GM21825 (cell line): ENCODE measurements around the gene IFT81.

ENCODE experiments used
- ATAC-seq: cut with Tn5 transposase; IDR thresholded peaks from one replicate; pipeline ENCODE4 v1.9.1; 2021; ENCODE audit warnings: mild to moderate bottlenecking, moderate library complexity; ENCODE audit not compliant: unreplicated experiment

Gene IFT81

GRCh38 chr12:110157539-110157938, 33.4 kb downstream of the IFT81 start:
- no peak for ATAC-seq

DNA sequence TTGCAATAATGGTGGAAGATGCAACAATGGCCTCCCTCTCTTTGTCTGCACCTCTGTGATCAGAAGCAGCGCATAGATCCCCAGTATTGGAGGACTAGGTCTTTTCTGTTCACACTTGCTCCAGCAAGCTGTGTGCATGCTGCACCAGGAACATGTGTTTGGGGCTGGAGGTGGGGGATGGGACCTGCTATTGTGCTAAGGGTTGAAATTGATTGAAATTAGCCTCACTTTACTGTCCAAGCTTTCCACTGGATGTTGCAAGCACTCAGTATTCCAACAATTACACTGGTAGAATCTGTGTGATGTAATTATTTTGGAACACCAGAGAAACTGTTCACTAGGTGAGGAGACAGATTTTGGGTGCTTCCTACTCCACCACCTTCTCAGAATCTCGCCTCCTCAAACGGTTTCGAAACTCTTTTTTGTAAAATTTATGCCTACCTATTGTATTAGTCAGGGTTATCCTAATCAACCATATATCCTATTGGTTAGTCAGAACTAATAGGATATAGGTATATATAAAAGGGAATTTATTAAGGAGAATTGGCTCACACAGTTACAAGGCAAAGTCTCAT, 35.6 kb downstream of the IFT81 start:
- no peak for ATAC-seq

DNA sequence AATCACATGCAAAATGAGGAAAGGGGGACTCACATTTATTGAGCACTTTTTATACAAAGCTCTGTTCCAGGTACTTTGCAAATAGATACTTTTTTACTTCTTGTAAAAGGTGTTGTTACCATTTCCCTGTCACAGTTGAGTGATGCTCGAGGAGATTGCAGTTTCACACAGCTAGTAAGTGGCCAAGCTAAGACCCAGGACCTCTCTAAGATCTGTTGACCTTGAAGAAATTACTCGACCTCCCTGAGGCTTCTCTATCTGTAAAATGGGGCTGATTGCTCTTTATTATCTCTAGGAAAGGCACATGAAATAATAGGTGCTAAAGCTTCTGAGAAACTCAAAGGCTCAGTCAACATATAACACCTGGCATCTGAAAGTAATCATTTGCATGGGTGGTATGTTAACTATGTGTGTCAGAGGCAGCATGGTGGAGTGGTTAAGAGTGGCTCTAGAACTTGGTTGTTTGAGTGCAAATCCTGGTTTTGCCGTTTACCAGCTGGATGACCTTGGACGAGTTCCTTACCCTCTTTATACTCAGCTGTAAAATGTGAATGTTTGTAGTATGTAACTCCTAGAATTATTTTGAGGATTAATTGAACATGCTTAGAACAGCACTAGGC, 41.5 kb downstream of the IFT81 start:
- no peak for ATAC-seq

- ATAC-seq = no peak
These were observed 44.7 kb downstream of the IFT81 start for GRCh38 chr12:110168732-110169455.

- ATAC-seq = no peak
These were observed 46.5 kb downstream of the IFT81 start for GRCh38 chr12:110170535-110171185.

GRCh38 chr12:110171186-110171538, 47.0 kb downstream of the IFT81 start:
- no peak for ATAC-seq

GRCh38 chr12:110171636-110172035, 47.5 kb downstream of the IFT81 start:
- ATAC-seq = no peak

DNA sequence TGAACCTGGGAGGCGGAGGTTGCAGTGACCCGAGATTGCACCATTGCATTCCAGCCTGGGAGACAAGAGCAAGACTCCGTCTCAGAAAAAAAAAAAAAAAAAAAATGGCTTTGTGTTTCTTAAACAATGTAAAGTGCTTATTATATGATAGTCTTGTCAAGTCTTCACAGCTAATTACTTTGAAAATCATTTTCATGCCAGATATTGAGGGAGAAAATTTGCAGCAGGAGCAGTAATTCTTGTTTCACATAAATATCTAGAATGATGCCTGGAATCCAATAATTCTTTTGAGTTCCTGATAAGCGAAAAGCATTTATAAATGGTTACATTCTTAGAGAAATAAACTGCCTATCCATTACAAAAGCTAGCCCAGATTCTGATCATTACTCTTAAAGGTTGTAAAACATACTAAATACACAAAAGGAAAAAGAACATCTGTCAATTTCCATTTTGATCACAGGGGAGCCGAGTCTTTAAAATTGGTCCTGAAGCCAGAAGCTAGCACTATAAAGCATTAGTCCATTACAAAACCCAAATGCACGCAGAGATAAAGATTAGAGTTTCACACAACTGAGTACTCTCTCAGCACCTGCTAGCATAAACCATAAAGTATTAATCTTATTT, 50.3 kb downstream of the IFT81 start:
- no peak for ATAC-seq

- ATAC-seq = no peak
These were observed 51.0 kb downstream of the IFT81 start for GRCh38 chr12:110175201-110175600.

DNA sequence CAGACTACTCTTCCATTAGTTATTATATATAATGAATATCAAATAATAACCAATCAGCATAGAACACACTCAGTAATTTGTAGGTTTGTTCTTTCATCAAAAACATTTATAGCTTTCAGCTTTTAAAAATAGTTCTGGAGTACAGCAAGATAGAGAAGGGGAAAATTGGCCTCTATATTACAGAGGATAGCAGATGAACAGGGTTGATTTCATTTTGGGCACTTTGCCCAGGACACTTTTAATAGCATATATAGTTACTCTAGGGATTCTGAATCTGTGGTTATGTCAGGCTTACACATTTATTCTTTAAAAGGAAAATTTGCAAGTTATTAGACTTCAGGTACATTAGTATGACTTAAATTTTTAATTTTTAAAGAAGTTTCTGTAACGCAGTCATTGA, 52.6 kb downstream of the IFT81 start:
- ATAC-seq = no peak

GRCh38 chr12:110179291-110179690, 55.1 kb downstream of the IFT81 start:
- ATAC-seq = no peak

DNA sequence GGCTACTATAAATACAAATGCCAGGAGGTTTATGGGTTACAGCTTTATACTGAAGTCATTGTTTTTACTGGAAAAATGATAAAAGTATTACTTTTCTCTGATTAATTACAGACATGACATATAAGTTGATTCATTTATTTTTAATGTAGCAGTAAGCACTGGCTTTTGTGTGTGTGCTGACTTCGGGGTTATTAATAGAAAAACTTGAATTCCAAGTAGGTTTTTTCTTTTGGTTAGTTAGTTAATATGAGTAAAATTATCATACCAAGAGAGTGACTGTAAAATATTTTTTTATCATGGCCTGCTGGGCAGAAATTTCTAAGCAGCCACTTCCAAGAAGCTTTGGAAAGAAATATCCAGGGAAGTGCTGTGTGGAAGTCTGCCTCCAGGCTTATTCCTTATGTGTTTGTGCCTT, 56.4 kb downstream of the IFT81 start:
- no peak for ATAC-seq

DNA sequence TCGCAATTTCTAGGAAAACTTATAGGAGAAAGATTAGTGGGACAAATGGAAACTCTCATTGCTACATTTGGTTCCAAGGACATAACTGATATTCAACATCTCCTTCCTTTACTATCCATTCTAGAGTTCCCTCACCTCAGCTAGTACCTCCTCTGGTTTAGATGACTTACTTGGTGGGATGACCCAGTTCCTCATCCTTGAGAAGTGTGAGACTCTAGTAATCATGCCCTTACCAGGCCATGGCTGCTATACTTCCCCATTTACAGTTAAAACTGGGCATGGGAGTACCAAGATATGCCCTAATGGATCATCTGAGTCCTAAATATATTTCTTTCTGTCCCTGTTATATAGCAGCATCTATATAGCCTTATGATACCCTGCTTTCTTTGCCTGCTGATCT, 58.1 kb downstream of the IFT81 start:
- ATAC-seq = no peak

DNA sequence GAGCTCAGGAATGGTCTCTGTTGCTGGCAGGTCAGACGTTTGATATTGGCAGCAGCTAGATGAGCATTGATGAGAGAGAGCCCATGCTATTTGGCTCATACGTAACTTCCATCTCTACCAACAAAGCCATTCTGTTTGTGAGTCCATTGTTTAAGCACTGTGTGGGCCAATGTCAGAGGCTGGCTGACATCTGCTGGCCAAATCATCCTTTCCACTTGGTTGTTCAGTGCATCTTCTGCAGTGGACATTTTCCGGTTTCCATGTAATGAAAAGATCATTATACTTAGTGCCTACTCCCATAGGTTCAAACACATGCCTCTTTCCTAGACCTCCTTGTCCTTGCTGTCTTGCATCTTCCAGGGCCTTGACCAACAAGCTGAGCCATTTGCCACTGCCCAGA, 59.2 kb downstream of the IFT81 start:
- no peak for ATAC-seq

DNA sequence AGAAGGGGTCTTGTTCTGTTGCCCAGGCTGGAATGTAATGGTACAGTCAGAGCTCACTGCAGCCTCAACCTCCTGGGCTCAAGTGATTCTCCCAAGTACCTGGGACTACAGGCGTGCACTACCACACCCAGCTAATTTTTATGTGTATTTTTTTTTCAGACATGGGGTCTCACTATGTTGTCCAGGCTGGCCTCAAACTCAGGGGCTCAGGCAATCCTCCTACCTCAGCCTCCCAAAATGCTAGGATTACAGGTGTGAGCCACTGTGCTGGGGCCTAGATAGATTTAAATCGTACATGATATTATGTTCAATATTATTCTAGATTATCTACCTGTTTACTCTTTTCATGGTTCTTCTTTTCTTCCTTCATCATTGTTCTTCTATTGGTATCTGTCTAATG, 61.5 kb downstream of the IFT81 start:
- no peak for ATAC-seq

DNA sequence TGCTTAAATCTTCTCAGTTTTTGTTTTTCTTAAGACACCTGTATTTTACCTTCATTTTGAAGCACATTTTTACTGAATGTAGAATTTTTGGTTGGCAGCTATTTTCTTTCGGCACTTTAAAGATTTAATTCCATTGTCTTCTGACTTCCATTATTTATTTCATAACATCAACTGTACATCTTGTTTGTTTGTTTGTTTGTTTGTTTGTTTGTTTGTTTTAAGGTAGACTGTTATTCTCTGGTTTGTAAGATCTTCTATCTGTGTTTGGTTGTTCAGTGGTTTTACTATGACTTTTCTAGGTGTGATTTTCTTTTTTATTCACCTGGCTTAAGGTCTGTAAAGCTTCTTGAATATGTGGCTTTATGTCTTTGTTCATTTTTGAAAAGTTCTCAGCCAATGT, 61.9 kb downstream of the IFT81 start:
- ATAC-seq = no peak

DNA sequence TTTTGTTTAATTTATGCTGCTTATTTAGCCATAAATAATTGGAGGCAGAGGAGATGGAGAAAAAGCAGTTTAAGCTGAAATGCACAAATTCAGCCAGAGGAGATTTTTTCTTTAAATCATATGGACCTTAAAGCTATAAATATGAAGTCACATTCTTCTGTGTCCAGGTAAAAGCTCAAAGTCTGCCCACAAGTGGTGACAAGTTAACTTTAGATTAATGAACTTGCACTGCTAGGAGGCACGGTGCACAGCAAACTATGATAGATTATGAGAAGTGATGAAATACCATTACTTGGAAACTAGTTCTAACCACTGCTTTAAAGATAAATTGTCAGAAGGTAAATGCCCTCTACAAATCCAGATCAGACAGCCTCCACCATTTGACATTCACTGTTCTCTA, 69.0 kb downstream of the IFT81 start:
- no peak for ATAC-seq

- ATAC-seq = no peak
These were observed 72.8 kb downstream of the IFT81 start for GRCh38 chr12:110197003-110197402.

- no peak for ATAC-seq
These were observed 74.2 kb downstream of the IFT81 start for GRCh38 chr12:110198386-110198785.

- ATAC-seq = no peak
These were observed 75.4 kb downstream of the IFT81 start for GRCh38 chr12:110199339-110200123.

DNA sequence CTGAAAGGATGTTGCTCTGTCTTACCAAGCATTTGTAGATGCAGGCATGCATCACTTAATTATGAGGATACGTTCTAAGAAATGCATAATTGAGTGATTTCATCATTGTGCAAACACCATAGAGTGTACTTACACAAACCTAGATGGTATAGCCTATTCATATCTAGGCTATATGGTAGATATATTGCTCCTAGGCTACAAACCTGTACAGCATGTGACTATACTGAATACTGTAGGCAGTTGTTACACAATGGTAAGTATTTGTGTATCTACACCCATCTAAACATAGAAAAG, 75.9 kb downstream of the IFT81 start:
- no peak for ATAC-seq
